GM18502 (cell line): ENCODE data around the gene GTF2H4.

ENCODE experiments used
- ATAC-seq: cut with Tn5 transposase; IDR thresholded peaks from one replicate; pipeline ENCODE4 v1.9.1; 2021; ENCODE audit warnings: mild to moderate bottlenecking; ENCODE audit not compliant: unreplicated experiment, poor library complexity

The GTF2H4 gene

DNA sequence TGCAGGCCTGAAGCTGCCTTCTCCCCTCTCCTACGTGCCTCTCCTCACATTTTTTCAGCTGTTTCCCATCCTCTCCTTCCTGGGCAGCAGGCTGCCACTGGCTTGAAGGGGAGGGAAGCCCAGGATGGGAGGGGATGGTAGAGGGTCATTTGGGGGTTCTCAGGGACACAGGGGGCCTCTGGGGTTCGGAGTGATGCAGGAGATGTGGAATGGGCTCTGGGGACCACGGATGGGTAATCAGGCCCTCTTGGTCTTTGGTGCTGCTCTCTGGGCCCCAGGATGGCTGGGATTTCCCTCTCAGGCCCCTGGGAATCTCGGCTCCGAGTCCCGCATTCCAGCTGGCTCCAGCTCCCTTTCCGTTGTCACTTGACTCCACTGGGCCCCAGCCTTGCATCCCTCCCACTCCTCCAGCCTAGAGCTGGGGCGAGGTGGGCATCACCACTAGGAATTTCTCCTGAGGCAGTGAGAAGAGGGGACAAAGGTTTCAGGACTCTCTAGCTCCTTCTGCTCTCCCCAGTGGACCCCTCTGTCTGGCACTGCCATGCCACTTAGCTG lies 25.7 kb upstream of the GTF2H4 start:
- ATAC-seq, result no peak

DNA sequence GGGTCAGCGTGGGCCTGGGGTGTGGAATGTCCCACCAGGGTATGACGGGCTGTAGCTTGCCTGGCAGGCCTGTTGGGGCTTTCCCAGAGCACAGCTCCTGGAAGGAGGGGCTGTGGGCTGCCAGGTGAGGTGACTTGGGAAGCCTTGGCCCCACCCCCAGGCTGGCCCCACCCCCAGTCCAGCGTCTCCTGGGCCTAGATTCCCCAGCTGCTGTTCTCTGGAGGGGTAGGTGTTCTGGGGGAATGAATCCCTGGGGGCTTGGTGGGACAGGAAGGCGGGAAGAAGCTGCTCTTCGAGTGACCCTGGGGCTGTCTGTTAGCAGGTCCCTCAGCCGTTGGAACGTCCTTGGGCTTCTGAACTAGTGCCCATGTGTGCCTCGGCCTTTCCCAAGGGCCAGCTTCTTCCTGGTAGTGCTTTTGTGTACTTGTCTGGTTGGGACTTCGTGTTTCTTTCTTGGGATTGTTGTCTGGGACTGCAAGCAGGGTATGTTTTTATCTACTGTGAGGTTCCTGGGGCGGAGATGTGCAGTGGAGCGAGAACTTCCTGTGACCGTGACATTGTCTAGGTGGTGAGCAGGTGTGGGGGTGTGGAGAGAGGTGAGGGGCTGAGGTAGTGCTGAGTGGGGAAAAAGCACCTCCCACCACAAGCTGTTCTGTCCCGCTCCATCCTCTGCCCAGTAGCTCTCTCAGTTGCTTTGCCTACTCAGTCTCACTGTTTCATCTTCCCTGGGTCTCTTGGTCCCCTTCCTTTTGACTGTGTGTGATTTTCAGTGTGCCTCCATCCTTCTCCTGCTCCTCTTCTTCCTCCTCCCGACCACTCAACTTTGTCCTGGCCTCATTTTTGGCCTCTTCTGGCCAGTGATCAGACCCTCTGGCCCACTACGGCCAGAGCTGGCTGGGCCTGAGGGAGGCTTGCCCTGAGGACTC lies 25.0 kb upstream of the GTF2H4 start:
- ATAC-seq, result no peak

DNA sequence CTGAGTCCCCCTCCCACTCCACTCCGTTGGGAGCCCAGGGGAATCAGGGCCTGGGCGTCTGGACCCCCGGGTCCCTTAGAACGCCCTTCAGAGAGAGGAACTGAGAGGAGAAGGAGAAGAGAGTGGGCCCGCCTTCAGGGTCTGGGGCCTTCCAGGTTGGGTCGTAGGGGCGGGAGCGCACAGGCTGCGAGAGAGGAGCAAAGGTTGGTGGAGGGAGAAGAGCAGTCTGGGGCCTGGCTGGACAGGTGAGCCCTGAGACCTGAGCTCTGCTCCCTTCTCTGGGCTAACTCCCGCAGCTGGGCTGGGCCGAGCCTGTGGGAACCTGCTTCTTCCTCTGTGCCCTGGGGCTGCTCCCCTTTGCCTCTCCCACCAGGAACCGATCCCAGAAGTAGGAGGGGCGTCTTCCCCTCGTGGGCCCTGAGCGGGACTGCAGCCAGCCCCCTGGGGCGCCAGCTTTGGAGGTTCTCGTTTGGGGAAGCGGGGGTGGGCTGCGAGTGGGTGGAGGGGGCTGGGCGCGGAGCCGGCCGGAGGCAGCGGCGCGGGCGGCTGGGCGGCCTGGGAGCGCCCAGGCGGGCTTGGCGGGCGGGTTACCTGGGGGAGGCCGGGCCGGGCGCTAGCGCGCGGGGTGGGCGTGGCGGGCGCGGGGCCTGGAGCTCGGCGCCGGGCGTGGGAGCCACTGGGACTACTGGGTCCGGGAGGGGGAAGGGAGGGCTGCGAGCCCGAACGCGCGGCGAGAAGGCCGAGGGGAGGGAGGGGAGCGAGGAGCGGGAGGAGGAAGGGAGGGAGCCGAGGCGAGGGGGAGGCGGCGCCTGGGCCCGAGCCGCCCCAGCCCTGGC lies 24.1 kb upstream of the GTF2H4 start, which contains the start of gene DDR1:
Gene DDR1, plus strand, starts transcription at position 835 of the 836 bp plus-strand sequence. CDS start 4,211 bp downstream, outside the sequence.
- no peak for ATAC-seq

DNA sequence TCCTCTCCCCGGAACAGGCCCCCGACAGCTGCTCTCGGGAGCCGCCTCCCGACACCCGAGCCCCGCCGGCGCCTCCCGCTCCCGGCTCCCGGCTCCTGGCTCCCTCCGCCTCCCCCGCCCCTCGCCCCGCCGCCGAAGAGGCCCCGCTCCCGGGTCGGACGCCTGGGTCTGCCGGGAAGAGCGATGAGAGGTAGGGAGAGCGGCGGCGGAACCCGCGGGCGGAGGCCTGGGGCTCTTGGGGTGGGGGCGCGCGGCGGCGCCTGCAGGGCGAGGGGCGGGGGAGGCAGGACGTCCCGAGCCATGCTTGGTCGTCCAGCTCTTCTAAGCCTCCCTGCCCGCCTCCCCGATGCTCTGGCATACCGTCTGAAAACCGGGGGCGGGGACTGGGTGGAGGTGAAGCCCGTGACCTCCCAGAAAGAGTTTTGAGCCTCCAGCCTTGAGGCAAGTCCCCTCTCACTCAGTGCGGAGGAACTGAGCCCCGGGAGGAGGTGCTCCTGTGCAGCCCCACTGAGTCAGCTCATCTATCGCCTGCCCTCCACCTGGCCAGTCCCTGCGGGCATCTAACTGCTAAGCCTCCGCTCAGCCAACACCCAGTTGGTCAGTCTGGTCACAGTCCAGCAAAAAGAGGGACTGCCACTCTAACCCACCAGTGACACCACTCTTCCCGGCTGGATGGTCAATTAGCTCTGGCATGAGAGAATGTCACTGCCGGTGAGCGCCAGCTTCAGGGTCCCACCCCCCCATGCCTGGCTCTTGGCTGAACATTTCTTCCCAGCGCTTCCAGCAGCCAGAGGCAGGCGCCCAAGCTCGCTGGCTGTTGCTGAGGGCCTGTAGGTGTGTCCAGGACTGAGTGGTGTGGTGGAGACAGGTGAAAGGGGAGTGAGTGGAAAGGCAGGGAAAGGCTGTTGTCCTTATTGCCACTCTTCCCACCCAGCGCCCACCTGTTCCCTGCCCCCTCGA lies 23.2 kb upstream of the GTF2H4 start:
- no peak for ATAC-seq

DNA sequence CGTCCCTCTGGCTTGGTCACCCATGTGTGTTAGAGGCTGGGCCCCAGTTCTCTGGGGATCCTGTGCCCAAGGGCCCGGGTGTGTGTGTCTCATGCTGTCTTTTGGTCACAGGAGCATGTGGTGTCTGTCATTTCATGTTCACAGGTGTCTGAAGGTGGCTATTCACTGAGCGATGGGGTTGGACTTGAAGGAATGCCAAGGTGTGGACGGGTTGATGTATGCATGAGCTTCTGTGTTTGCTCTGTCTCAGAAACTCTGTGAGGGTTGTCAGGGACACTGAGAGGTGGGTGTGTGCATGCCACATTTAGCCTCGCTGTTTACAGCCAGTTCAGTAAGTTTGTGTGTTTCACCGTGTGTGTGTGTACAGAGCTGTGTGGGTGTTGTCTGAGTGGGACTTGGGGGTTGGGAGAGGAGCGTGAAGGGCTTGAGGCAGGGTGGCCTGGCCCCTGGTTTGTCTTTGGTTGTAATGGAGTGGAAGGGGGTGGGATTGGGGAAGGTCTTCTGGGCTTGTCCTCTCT lies 22.5 kb upstream of the GTF2H4 start:
- ATAC-seq, result no peak

DNA sequence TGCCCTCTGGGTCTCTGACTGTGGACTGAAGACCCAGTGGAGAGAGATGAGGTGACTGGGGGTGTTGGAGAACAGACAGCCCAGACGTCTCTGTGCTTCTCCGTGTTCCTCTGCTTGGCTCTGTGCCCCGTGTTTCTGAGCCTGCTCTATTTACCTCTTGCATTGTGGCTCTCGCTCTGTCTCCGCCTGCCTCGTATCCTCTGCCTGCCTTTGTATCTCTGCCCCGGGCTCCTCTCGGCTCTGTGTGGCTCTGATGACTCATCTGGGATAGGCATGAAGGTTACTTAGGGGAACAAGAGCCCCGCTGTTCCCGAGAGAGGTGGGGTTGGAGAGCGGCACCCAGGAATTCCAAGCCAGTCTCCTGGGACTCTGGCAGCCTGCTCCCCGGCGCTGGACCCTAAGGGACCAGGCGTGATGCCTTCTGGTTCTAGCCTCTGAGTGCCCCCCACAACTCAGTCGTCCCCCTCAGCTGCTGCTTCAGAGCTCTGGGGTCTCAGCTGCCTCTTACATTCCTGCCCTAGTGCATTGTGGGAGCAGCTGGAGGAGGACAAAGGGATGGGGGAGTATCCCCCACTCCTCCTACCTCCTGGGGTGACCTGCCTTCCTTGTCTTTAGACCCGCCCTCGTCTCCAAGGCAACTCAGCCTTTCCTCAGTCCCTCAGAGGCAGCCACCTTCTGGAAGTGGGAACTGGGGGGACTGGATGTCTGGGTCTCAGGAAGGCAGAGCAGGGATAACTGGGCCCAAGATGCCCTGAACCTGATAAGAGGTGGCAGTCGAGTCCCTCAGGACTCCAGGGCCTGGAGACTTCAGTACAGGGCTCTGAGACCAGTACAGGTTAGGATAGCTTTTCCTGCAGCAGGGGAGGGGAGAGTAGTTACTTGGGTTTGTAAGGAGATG lies 21.8 kb upstream of the GTF2H4 start:
- ATAC-seq, result no peak

DNA sequence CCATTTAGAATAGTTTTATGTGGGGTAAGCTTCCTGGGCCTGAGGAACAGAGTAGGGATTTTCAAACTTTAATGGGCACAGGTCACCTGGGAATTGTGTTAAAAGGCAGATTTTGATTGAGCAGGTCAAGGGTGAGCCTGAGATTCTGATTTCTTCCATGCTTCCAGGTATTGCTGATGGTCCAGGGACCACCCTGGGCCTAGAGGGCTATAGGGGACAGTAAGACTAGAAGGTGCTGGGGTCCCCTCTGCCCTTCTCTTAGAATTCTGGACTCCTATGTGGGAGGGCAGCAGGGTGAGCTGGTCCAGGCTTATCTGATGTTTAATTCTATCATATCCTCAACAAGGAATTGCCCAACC lies 21.1 kb upstream of the GTF2H4 start:
- ATAC-seq, result no peak

GRCh38 chr6:30887901-30888815 lies 19.8 kb upstream of the GTF2H4 start:
- no peak for ATAC-seq

GRCh38 chr6:30888816-30889495 lies 19.1 kb upstream of the GTF2H4 start:
- no peak for ATAC-seq

- ATAC-seq, result no peak
These were observed 18.5 kb upstream of the GTF2H4 start for GRCh38 chr6:30889496-30889885.

- no peak for ATAC-seq
These were observed 17.9 kb upstream of the GTF2H4 start for GRCh38 chr6:30889921-30890645.

GRCh38 chr6:30890646-30891449 lies 17.2 kb upstream of the GTF2H4 start:
- no peak for ATAC-seq

DNA sequence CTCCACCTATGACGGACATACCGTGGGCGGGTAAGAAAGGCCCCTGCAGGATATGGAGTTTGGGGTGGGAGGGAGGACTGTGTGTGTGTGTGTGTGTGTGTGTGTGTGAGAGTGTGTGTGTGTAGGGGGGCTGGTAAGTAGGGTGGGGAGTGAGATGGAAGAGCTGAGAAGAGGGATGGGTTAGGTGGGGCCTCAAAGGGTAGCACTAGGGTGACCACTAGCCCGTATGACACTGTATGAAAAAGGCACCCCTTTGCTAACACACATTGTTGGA lies 16.6 kb upstream of the GTF2H4 start:
- no peak for ATAC-seq

DNA sequence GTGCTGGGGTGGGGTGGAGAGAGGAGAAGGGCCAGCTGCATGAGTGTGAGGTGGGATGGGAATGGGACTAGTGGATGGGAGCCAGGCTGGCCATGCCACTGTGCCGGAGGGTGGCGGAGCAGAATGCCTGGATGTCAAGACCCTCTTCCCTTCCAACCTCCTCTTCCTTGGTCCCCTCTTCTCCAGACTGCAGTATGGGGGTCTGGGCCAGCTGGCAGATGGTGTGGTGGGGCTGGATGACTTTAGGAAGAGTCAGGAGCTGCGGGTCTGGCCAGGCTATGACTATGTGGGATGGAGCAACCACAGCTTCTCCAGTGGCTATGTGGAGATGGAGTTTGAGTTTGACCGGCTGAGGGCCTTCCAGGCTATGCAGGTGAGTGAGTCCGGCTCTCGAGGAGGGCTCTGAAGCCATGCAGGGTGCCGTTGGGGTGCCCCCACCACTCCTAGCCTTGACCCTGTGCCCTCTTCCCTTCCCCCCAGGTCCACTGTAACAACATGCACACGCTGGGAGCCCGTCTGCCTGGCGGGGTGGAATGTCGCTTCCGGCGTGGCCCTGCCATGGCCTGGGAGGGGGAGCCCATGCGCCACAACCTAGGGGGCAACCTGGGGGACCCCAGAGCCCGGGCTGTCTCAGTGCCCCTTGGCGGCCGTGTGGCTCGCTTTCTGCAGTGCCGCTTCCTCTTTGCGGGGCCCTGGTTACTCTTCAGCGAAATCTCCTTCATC lies 16.0 kb upstream of the GTF2H4 start:
- ATAC-seq, result no peak

GRCh38 chr6:30893001-30893591 lies 14.9 kb upstream of the GTF2H4 start:
- ATAC-seq, result no peak
